K562 (cell line): ENCODE data around the gene SEC16A. TPM values are rescaled to one million over a fixed set of nuclear protein-coding genes. Genes with fewer than 3 reads are reported as not detected.
A peak's percentile ranks its signal among the peaks of the same experiment; 100 is the strongest.

Experiments
- EP300 ChIP-seq: IDR thresholded peaks from 2 replicates; pipeline ENCODE4 v1.6.1; 2012; ENCODE audit warnings: low read length, improper control_type of control experiment
- ESRRA ChIP-seq: fragments of 450-650 bp; IDR thresholded peaks from 2 replicates; pipeline ENCODE4 v1.6.1; 2014; ENCODE audit warnings: low read depth, mild to moderate bottlenecking, moderate library complexity, borderline replicate concordance
- FOXJ2 ChIP-seq: fragments of 200-800 bp; sonication (Bioruptor generic); IDR thresholded peaks from 2 replicates; pipeline ENCODE4 v1.6.1; 2016; ENCODE audit warnings: missing genetic modification characterization, missing compliant biosample characterization
- KDM4B ChIP-seq, 2 experiments: fragments of 450-650 bp in 1 of 2; sonication (generic) in 1 of 2; IDR thresholded peaks; 2 replicates each; pipeline ENCODE4 v1.6.1; 2016 to 2017; ENCODE audit warnings: borderline replicate concordance in 2 of 2, antibody characterized with exemption in 1 of 2, low read depth in 1 of 2, mild to moderate bottlenecking in 1 of 2
- NCOA1 ChIP-seq: fragments of 450-650 bp; IDR thresholded peaks from 2 replicates; pipeline ENCODE4 v1.6.1; 2016; ENCODE audit warnings: low read depth
- PHF21A ChIP-seq: fragments of 450-650 bp; IDR thresholded peaks from 2 replicates; pipeline ENCODE4 v1.6.1; 2017; ENCODE audit warnings: low read depth, borderline replicate concordance
- POLR2B ChIP-seq: fragments of 450-650 bp; IDR thresholded peaks from 2 replicates; pipeline ENCODE4 v1.6.1; 2018; ENCODE audit warnings: low read depth; ENCODE audit not compliant: partially characterized antibody
- POLR3G ChIP-seq: IDR thresholded peaks from 2 replicates; pipeline ENCODE4 v1.6.1; 2011; ENCODE audit not compliant: insufficient read length, insufficient replicate concordance; ENCODE audit errors: extremely low read depth
- PTBP1 ChIP-seq: fragments of 200-400 bp; formaldehyde crosslinking; IDR thresholded peaks from 2 replicates; pipeline ENCODE4 v1.6.1; 2017; ENCODE audit warnings: low read depth, low read length
- RBFOX2 ChIP-seq: fragments of 200-400 bp; formaldehyde crosslinking; IDR thresholded peaks from 2 replicates; pipeline ENCODE4 v1.6.1; 2017; ENCODE audit warnings: low read depth, mild to moderate bottlenecking, low read length, moderate library complexity
- SMAD4 ChIP-seq: fragments of 250-450 bp; sonication (Bioruptor Pico); conservative IDR thresholded peaks from 2 replicates; pipeline ENCODE4 v1.8.0; 2021; ENCODE audit warnings: inconsistent platforms, mild to moderate bottlenecking, moderate library complexity
- ZBTB7A ChIP-seq: IDR thresholded peaks from 2 replicates; pipeline ENCODE4 v1.6.1; 2011; ENCODE audit warnings: low read depth, mild to moderate bottlenecking, low read length, moderate library complexity, borderline replicate concordance; ENCODE audit not compliant: control insufficient read depth
- ZNF232 ChIP-seq: sonication (generic); formaldehyde crosslinking; IDR thresholded peaks from 2 replicates; pipeline ENCODE4 v1.8.0; 2022; ENCODE audit warnings: mild to moderate bottlenecking, missing genetic modification reagents
- polyA plus RNA-seq, 8 experiments: library from polyadenylated mRNA; depleted of rRNA in 4 of 8; stranded (reverse) in 5 of 8; unstranded in 3 of 8; fragments of >200 nt; fragmentation: Nextera tagmentation in 2 of 8; fragmentation: Illumina TruSeq in 1 of 8; extraction: Ambion mirVana in 2 of 8; extraction: Trizol in 1 of 8; gene quantifications; 2 replicates each; pipeline versions ENCODE4 v1.2.1 to v1.2.3, GENCODE V29; 2011 to 2014; ENCODE audit warnings: inconsistent platforms in 1 of 8, missing spikeins in 1 of 8
- total RNA-seq, 7 experiments: library from RNA; depleted of rRNA in 6 of 7; stranded (reverse); fragments of >200 nt in 6 of 7; fragmentation: Illumina TruSeq in 2 of 7; extraction: Trizol in 2 of 7; gene quantifications; 2 replicates each; pipeline versions ENCODE4 v1.2.1 to v1.2.3, GENCODE V29; 2011 to 2021; ENCODE audit warnings: low replicate concordance in 1 of 7
- TF ChIP-seq, protein P1 (sequence below), 2 experiments: fragments of 450-650 bp; IDR thresholded peaks; 2 replicates each; pipeline ENCODE4 v1.6.1; 2016; ENCODE audit warnings: mild to moderate bottlenecking in 2 of 2, borderline replicate concordance in 1 of 2, low read depth in 1 of 2, moderate library complexity in 1 of 2
- TF ChIP-seq, protein P2 (sequence below): fragments of 250-450 bp; sonication (Bioruptor Pico); IDR thresholded peaks from 2 replicates; pipeline ENCODE4 v1.9.0; 2021; ENCODE audit warnings: mild to moderate bottlenecking

Gene SEC16A
- total and polyA plus RNA-seq, 9 of the 15 experiments (the other 6 are each of a cell fraction or from before 2014, with no cell fraction given) = 8.3 to 62.8 (median 14.0) TPM

DNA sequence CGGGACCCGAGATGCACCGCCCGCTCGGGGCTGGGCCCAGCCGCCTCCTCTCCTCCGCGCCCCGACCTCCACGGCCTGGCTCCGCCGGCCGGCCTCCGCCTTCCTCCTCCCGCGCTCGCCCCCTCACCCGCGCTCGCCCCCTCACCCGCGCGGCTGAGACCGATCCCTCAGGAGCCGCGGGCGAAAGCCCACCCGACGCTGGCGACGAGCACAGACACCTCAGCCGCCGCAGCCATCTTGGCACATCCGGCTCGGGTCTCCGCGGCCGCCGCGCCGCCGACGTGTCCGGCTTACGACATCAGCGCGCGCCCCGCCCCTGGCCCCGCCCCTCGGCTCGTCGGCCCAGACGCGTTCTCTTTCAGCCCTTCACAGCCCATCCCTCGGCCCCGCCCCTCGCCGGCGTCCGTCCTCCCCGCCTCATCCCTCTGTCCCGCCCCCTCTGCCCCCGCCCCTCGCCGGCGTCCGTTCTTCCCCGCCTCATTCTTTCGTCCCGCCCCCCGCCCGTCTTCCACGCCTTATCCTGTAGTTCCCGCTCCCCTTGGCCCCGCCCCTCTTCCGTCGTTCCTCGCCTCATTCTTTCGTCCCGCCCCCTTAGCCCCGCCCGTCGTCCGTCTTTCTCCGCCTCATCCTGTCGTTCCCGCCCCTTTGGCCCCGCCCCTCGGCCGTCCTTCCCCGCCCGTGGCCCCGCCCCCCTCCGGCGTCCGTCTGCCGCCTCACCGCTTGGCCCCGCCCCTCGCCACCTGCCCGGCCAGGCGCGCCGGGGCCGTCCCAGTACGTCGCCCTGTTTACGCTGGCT, at the start of gene SEC16A (continued):
- TF ChIP-seq, protein P1, sequence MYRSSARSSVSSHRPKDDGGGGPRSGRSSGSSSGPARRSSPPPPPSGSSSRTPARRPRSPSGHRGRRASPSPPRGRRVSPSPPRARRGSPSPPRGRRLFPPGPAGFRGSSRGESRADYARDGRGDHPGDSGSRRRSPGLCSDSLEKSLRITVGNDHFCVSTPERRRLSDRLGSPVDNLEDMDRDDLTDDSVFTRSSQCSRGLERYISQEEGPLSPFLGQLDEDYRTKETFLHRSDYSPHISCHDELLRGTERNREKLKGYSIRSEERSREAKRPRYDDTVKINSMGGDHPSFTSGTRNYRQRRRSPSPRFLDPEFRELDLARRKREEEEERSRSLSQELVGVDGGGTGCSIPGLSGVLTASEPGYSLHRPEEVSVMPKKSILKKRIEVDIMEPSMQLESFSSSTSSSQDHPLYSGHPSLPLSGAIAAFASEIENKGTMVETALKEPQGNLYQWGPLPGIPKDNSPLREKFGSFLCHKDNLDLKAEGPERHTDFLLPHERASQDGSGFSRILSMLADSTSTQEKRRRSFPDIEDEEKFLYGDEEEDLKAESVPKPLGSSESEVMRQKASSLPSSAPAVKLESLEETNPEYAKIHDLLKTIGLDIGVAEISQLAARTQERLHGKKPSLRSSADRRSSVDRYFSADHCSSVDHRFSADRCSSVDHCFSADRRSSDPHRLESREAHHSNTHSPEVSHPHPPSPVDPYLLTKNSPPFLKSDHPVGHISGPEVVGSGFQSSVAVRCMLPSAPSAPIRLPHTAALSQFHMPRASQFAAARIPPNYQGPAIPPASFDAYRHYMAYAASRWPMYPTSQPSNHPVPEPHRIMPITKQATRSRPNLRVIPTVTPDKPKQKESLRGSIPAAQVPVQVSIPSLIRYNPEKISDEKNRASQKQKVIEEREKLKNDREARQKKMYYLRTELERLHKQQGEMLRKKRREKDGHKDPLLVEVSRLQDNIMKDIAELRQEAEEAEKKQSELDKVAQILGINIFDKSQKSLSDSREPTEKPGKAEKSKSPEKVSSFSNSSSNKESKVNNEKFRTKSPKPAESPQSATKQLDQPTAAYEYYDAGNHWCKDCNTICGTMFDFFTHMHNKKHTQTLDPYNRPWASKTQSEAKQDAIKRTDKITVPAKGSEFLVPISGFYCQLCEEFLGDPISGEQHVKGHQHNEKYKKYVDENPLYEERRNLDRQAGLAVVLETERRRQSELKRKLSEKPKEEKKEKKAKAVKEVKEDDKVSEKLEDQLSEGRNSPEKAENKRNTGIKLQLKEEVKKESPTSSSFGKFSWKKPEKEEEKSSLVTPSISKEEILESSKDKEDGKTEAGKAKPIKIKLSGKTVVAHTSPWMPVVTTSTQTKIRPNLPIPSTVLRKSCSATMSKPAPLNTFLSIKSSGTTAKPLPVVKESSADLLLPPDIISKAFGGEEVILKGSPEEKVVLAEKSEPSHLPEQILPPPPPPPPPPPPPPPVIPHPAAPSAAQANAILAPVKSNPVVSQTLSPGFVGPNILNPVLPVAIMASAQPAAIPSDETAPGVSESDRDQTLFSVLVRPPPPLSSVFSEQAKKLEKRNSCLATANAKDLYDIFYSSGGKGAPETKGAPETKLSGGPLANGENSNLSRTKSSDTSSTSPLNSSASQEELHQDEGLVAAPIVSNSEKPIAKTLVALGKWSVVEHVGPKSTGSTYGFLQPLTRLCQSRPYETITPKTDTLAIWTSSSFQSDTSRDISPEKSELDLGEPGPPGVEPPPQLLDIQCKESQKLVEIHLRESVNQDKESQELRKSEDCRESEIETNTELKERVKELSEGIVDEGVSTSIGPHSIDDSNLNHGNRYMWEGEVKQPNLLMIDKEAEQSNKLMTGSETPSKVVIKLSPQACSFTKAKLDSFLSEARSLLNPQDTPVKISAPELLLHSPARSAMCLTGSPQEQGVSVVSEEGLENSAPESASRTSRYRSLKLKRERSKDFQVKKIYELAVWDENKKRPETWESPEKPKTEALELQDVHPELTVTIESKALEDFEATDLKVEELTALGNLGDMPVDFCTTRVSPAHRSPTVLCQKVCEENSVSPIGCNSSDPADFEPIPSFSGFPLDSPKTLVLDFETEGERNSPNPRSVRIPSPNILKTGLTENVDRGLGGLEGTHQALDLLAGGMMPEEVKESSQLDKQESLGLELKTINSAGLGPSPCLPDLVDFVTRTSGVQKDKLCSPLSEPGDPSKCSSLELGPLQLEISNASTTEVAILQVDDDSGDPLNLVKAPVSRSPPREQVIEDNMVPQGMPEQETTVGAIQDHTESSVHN (IDR thresholded peaks at IDR 0.05; ENCODE audit: borderline replicate concordance in 1 of 2, low read depth in 1 of 2) = no peak
- peak; percentile 46; the same call in 1 of the 2 replicates for TF ChIP-seq ZBTB7A
- peak; percentile 91 for TF ChIP-seq RBFOX2
- no peak for TF ChIP-seq KDM4B (IDR thresholded peaks at IDR 0.05; ENCODE audit: borderline replicate concordance in 2 of 2, low read depth in 1 of 2)
- no peak for TF ChIP-seq FOXJ2 (tag)
- no peak for TF ChIP-seq ZNF232 (CRISPR knock-in tag)
- TF ChIP-seq ESRRA = peak; percentile 25; the same call in 1 of the 2 replicates
- no peak for TF ChIP-seq NCOA1
- no peak for TF ChIP-seq PHF21A
- no peak for TF ChIP-seq EP300
- no peak for TF ChIP-seq PTBP1
- TF ChIP-seq POLR2B = peak; percentile 73
- TF ChIP-seq, protein P2, sequence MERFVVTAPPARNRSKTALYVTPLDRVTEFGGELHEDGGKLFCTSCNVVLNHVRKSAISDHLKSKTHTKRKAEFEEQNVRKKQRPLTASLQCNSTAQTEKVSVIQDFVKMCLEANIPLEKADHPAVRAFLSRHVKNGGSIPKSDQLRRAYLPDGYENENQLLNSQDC = 0 out of 2 replicates have a peak, but pooled peaks have one; percentile 42
- TF ChIP-seq POLR3G = no peak
- TF ChIP-seq SMAD4 (CRISPR knock-in tag) = peak; percentile 30; the same call in 1 of the 2 replicates
